Stimulated activated naive CD8-positive, alpha-beta T cell treated with anti-CD3 and anti-CD28 coated beads, Interleukin-15, Interleukin-2, amounts not matched to agents 100 ng/mL and 50 ng/mL, for 24 hours (primary cell): Measurements from ENCODE around the gene SPECC1.
"Not testable (repeated sequence)": the region's sequence is repeated elsewhere in the genome, so short reads cannot be mapped to it uniquely, and the experiment has no call there.

Source experiments
- H3K27ac Mint-ChIP-seq: one replicate; pipeline ENCODE4 v1.8.0; 2021; ENCODE audit warnings: mild to moderate bottlenecking, mixed read lengths
- H3K27me3 Mint-ChIP-seq: one replicate; pipeline ENCODE4 v1.8.0; 2021; ENCODE audit warnings: mixed read lengths
- H3K36me3 Mint-ChIP-seq: one replicate; pipeline ENCODE4 v1.8.0; 2021; ENCODE audit warnings: low read depth, mixed read lengths
- H3K4me1 Mint-ChIP-seq: one replicate; pipeline ENCODE4 v1.8.0; 2021; ENCODE audit warnings: low read depth, mixed read lengths
- H3K4me3 Mint-ChIP-seq: one replicate; pipeline ENCODE4 v1.8.0; 2021; ENCODE audit warnings: mild to moderate bottlenecking, mixed read lengths
- H3K9me3 Mint-ChIP-seq: one replicate; pipeline ENCODE4 v1.8.0; 2021; ENCODE audit warnings: mixed read lengths

Gene SPECC1

GRCh38 chr17:20263115-20263433, 253.9 kb downstream of the SPECC1 start:
- not testable (repeated sequence) for H3K27me3 Mint-ChIP-seq, H3K9me3 Mint-ChIP-seq, H3K4me3 Mint-ChIP-seq, H3K36me3 Mint-ChIP-seq, H3K27ac Mint-ChIP-seq
- peaks cover 46% of the 10 kb centered on the region for H3K4me1 Mint-ChIP-seq

- no peaks in the 10 kb centered on the region for H3K9me3 Mint-ChIP-seq
- no peaks in the 10 kb centered on the region for H3K27me3 Mint-ChIP-seq
- no peak overlapping the region for H3K4me3 Mint-ChIP-seq
- peaks cover 3% of the 10 kb centered on the region for H3K36me3 Mint-ChIP-seq
- H3K4me1 Mint-ChIP-seq, result peaks cover 48% of the 10 kb centered on the region
- no peak overlapping the region for H3K27ac Mint-ChIP-seq
Measured at GRCh38 chr17:20263595-20263994, 254.4 kb downstream of the SPECC1 start.

- Mint-ChIP-seq H3K4me3 (no peak overlapping the region), H3K9me3 (no peaks in the 10 kb centered on the region)
Measured at GRCh38 chr17:20264996-20265395, 255.8 kb downstream of the SPECC1 start.

GRCh38 chr17:20266806-20267458, 257.8 kb downstream of the SPECC1 start:
- no peaks in the 10 kb centered on the region for H3K9me3 Mint-ChIP-seq
- H3K4me1 Mint-ChIP-seq, result peaks cover 72% of the 10 kb centered on the region
- H3K36me3 Mint-ChIP-seq, result no peaks in the 10 kb centered on the region
- no peak overlapping the region for H3K4me3 Mint-ChIP-seq
- no peaks in the 10 kb centered on the region for H3K27me3 Mint-ChIP-seq
- H3K27ac Mint-ChIP-seq, result no peak overlapping the region

More at GRCh38 chr17:20264996-20265395, 255.8 kb downstream of the SPECC1 start:
- Mint-ChIP-seq H3K36me3 (no peaks in the 10 kb centered on the region), H3K4me1 (peaks cover 58% of the 10 kb centered on the region), H3K27me3 (no peaks in the 10 kb centered on the region), H3K27ac (no peak overlapping the region)

- no peaks in the 10 kb centered on the region for H3K27me3 Mint-ChIP-seq
- no peak overlapping the region for H3K27ac Mint-ChIP-seq
- no peaks in the 10 kb centered on the region for H3K9me3 Mint-ChIP-seq
- H3K4me3 Mint-ChIP-seq, result no peak overlapping the region
- H3K36me3 Mint-ChIP-seq, result no peaks in the 10 kb centered on the region
- peaks cover 72% of the 10 kb centered on the region for H3K4me1 Mint-ChIP-seq
Measured at GRCh38 chr17:20267459-20267842, 258.3 kb downstream of the SPECC1 start.

- H3K27ac Mint-ChIP-seq, result no peak overlapping the region
- peaks cover 3% of the 10 kb centered on the region for H3K36me3 Mint-ChIP-seq
- no peaks in the 10 kb centered on the region for H3K27me3 Mint-ChIP-seq
- H3K4me1 Mint-ChIP-seq, result peaks cover 78% of the 10 kb centered on the region
- H3K4me3 Mint-ChIP-seq, result no peak overlapping the region
- no peaks in the 10 kb centered on the region for H3K9me3 Mint-ChIP-seq
Measured at GRCh38 chr17:20270369-20270768, 261.2 kb downstream of the SPECC1 start.

GRCh38 chr17:20271011-20271610, 262.0 kb downstream of the SPECC1 start:
- no peaks in the 10 kb centered on the region for H3K9me3 Mint-ChIP-seq
- peak overlapping the region; percentile 23 for H3K27ac Mint-ChIP-seq
- H3K27me3 Mint-ChIP-seq, result no peaks in the 10 kb centered on the region
- no peak overlapping the region for H3K4me3 Mint-ChIP-seq
- peaks cover 3% of the 10 kb centered on the region for H3K36me3 Mint-ChIP-seq
- peaks cover 86% of the 10 kb centered on the region for H3K4me1 Mint-ChIP-seq

- peak overlapping the region; percentile 70 for H3K27ac Mint-ChIP-seq
- peak overlapping the region; percentile 11 for H3K4me3 Mint-ChIP-seq
- H3K9me3 Mint-ChIP-seq, result no peaks in the 10 kb centered on the region
- peaks cover 82% of the 10 kb centered on the region for H3K4me1 Mint-ChIP-seq
- H3K27me3 Mint-ChIP-seq, result no peaks in the 10 kb centered on the region
- peaks cover 3% of the 10 kb centered on the region for H3K36me3 Mint-ChIP-seq
Measured at GRCh38 chr17:20273741-20274500, 264.8 kb downstream of the SPECC1 start.

GRCh38 chr17:20275653-20276052, 266.5 kb downstream of the SPECC1 start:
- peaks cover 79% of the 10 kb centered on the region for H3K4me1 Mint-ChIP-seq

GRCh38 chr17:20276421-20276820, 267.3 kb downstream of the SPECC1 start:
- Mint-ChIP-seq H3K9me3 (no peaks in the 10 kb centered on the region), H3K4me3 (peak overlapping the region; percentile 24), H3K27ac (peak overlapping the region; percentile 45), H3K27me3 (no peaks in the 10 kb centered on the region), H3K4me1 (peaks cover 78% of the 10 kb centered on the region), H3K36me3 (peaks cover 3% of the 10 kb centered on the region)

More at GRCh38 chr17:20275653-20276052, 266.5 kb downstream of the SPECC1 start:
- H3K27ac Mint-ChIP-seq, result no peak overlapping the region
- no peaks in the 10 kb centered on the region for H3K27me3 Mint-ChIP-seq
- H3K9me3 Mint-ChIP-seq, result no peaks in the 10 kb centered on the region
- peaks cover 3% of the 10 kb centered on the region for H3K36me3 Mint-ChIP-seq
- no peak overlapping the region for H3K4me3 Mint-ChIP-seq

GRCh38 chr17:20278805-20279204, 269.6 kb downstream of the SPECC1 start:
- no peak overlapping the region for H3K27ac Mint-ChIP-seq
- H3K36me3 Mint-ChIP-seq, result no peaks in the 10 kb centered on the region
- peaks cover 59% of the 10 kb centered on the region for H3K4me1 Mint-ChIP-seq
- no peak overlapping the region for H3K4me3 Mint-ChIP-seq
- no peaks in the 10 kb centered on the region for H3K9me3 Mint-ChIP-seq
- H3K27me3 Mint-ChIP-seq, result no peaks in the 10 kb centered on the region

- H3K4me1 Mint-ChIP-seq, result peaks cover 51% of the 10 kb centered on the region
- H3K27me3 Mint-ChIP-seq, result no peaks in the 10 kb centered on the region
- no peak overlapping the region for H3K27ac Mint-ChIP-seq
- H3K36me3 Mint-ChIP-seq, result no peaks in the 10 kb centered on the region
- H3K4me3 Mint-ChIP-seq, result no peak overlapping the region
- H3K9me3 Mint-ChIP-seq, result no peaks in the 10 kb centered on the region
Measured at GRCh38 chr17:20279631-20280030, 270.5 kb downstream of the SPECC1 start.

- Mint-ChIP-seq H3K9me3 (no peaks in the 10 kb centered on the region), H3K4me1 (peaks cover 49% of the 10 kb centered on the region), H3K4me3 (no peak overlapping the region), H3K36me3 (no peaks in the 10 kb centered on the region), H3K27ac (no peak overlapping the region), H3K27me3 (no peaks in the 10 kb centered on the region)
Measured at GRCh38 chr17:20280051-20280450, 270.9 kb downstream of the SPECC1 start.

- no peak overlapping the region for H3K4me3 Mint-ChIP-seq
- no peaks in the 10 kb centered on the region for H3K9me3 Mint-ChIP-seq
- H3K4me1 Mint-ChIP-seq, result peaks cover 41% of the 10 kb centered on the region
Measured at GRCh38 chr17:20280851-20281250, 271.7 kb downstream of the SPECC1 start.

GRCh38 chr17:20281860-20282259, 272.7 kb downstream of the SPECC1 start:
- Mint-ChIP-seq H3K27me3 (no peaks in the 10 kb centered on the region), H3K4me3 (no peak overlapping the region), H3K4me1 (peaks cover 31% of the 10 kb centered on the region), H3K27ac (no peak overlapping the region), H3K36me3 (no peaks in the 10 kb centered on the region), H3K9me3 (no peaks in the 10 kb centered on the region)

More at GRCh38 chr17:20280851-20281250, 271.7 kb downstream of the SPECC1 start:
- no peak overlapping the region for H3K27ac Mint-ChIP-seq
- H3K36me3 Mint-ChIP-seq, result no peaks in the 10 kb centered on the region
- no peaks in the 10 kb centered on the region for H3K27me3 Mint-ChIP-seq
